Natural killer cell (primary cell): ENCODE data around the gene SEC14L5. TPM values are rescaled to one million over a fixed set of nuclear protein-coding genes. Genes with fewer than 3 reads are reported as not detected.

ENCODE experiments used
- ATAC-seq, 3 donors: fragments of 150-1000 bp in 2 of 3; fragments of 200-7000 bp in 1 of 3; cut with Tn5 transposase; 1 replicate in 1 of 3; 2 replicates in 2 of 3; pipeline ENCODE4 v1.10.0; 2021; ENCODE audit warnings: mild to moderate bottlenecking in 2 of 3, moderate library complexity in 2 of 3
- DNase-seq, 2 donors: peaks; one replicate each; pipeline versions ENCODE4 v3.0.0 to v3.0.0-alpha.2; 2013 to 2021; ENCODE audit warnings: mixed read lengths in 1 of 2
- H3K27ac ChIP-seq: one replicate; pipeline ENCODE4 v1.5.1; 2013; ENCODE audit warnings: mild to moderate bottlenecking, low read length
- H3K27me3 ChIP-seq: one replicate; pipeline ENCODE4 v1.6.1; 2013; ENCODE audit warnings: low read length; ENCODE audit not compliant: control insufficient read depth, insufficient read depth
- H3K36me3 ChIP-seq: one replicate; pipeline ENCODE4 v1.6.1; 2013; ENCODE audit warnings: low read length; ENCODE audit not compliant: control insufficient read depth, insufficient read depth
- H3K4me1 ChIP-seq: one replicate; pipeline ENCODE4 v1.6.1; 2013; ENCODE audit warnings: low read length; ENCODE audit not compliant: control insufficient read depth, insufficient read depth
- H3K4me3 ChIP-seq: one replicate; pipeline ENCODE4 v1.5.1; 2013; ENCODE audit warnings: low read length
- H3K9me3 ChIP-seq: one replicate; pipeline ENCODE4 v1.6.1; 2013; ENCODE audit warnings: low read length; ENCODE audit not compliant: control insufficient read depth, insufficient read depth
- H3K27ac Mint-ChIP-seq, 2 donors: one replicate each; pipeline ENCODE4 v1.8.0; 2022; ENCODE audit warnings: mild to moderate bottlenecking in 2 of 2, mixed read lengths in 2 of 2, moderate library complexity in 1 of 2
- H3K27me3 Mint-ChIP-seq, 2 donors: one replicate each; pipeline ENCODE4 v1.8.0; 2022; ENCODE audit warnings: low read depth in 2 of 2, mixed read lengths in 2 of 2
- H3K36me3 Mint-ChIP-seq: one replicate; pipeline ENCODE4 v1.8.0; 2022; ENCODE audit warnings: mixed read lengths
- H3K4me1 Mint-ChIP-seq, 2 donors: one replicate each; pipeline ENCODE4 v1.8.0; 2022; ENCODE audit warnings: mixed read lengths in 2 of 2
- H3K4me3 Mint-ChIP-seq: one replicate; pipeline ENCODE4 v1.8.0; 2022; ENCODE audit warnings: mild to moderate bottlenecking, moderate library complexity, mixed read lengths
- H3K9me3 Mint-ChIP-seq, 2 donors: one replicate each; pipeline ENCODE4 v1.8.0; 2022; ENCODE audit warnings: mixed read lengths in 2 of 2
- CTCF ChIP-seq: fragments of 200-600 bp; IDR thresholded peaks from one replicate; pipeline ENCODE4 v1.8.0; 2022; ENCODE audit warnings: antibody characterized with exemption
- WGBS: methylation state at CpG from one replicate; pipeline ENCODE4 v1.1.7; 2013; ENCODE audit warnings: missing lambda C conversion rate; ENCODE audit not compliant: insufficient coverage; 5-methylcytosine and 5-hydroxymethylcytosine counted together
- intact Hi-C: fragments of 100-400 bp; cut with micrococcal nuclease; formaldehyde crosslinking; loops from one replicate; pipeline ENCODE4 v1.14.2; 2022
- total RNA-seq, 4 donors: library from RNA; stranded (reverse); fragments of 120-200 nt in 1 of 4; gene quantifications; one replicate each; pipeline versions ENCODE4 v1.2.3 to v1.2.4, GENCODE V29; 2013 to 2022

Gene SEC14L5
- total RNA-seq, 3 donors from 2014 or later (not counting 1 experiment from before 2014, with no cell fraction given): 0.27 to 1.1 (median 0.93) TPM

- Mint-ChIP-seq H3K9me3 (no peaks in the 10 kb centered on the region), H3K4me1 (peaks cover 8 to 15% of the 10 kb centered on the region in 2 donors), H3K36me3 (no peaks in the 10 kb centered on the region), H3K4me3 (no peak overlapping the region), H3K27ac (no peak overlapping the region), H3K27me3 (no peaks in the 10 kb centered on the region)
- ATAC-seq: no peak
- Histone ChIP-seq H3K36me3 (peaks cover 8% of the 10 kb centered on the region), H3K4me3 (no peak overlapping the region), H3K9me3 (no peaks in the 10 kb centered on the region), H3K27ac (no peak overlapping the region), H3K4me1 (peaks cover 11% of the 10 kb centered on the region), H3K27me3 (no peaks in the 10 kb centered on the region)
- TF ChIP-seq CTCF: no peak
- DNase-seq: no peak
- 93% methylated on average over 18 of the region's 18 CpGs for WGBS
- intact Hi-C loops: no loop called here
Measured at GRCh38 chr16:5028950-5029475, 70.9 kb downstream of the SEC14L5 start.

- Mint-ChIP-seq H3K27me3 (no peaks in the 10 kb centered on the region), H3K27ac (no peak overlapping the region), H3K4me1 (peaks cover 14 to 20% of the 10 kb centered on the region in 2 donors), H3K9me3 (no peaks in the 10 kb centered on the region), H3K36me3 (no peaks in the 10 kb centered on the region), H3K4me3 (no peak overlapping the region)
- ATAC-seq (no peak), DNase-seq (no peak)
- Histone ChIP-seq H3K27me3 (no peaks in the 10 kb centered on the region), H3K4me1 (peaks cover 19% of the 10 kb centered on the region), H3K27ac (no peak overlapping the region), H3K36me3 (peaks cover 8% of the 10 kb centered on the region), H3K9me3 (no peaks in the 10 kb centered on the region), H3K4me3 (no peak overlapping the region)
- intact Hi-C loops: loop anchor here (10.0 kb wide), 1 partner anchor 64 kb away; the partner anchor contains the start of gene EEF2KMT
- whole genome bisulfite sequencing: 95% methylated on average over 12 of the region's 12 CpGs
- TF ChIP-seq CTCF: no peak
Measured at GRCh38 chr16:5030251-5030870, 72.2 kb downstream of the SEC14L5 start.

- Mint-ChIP-seq H3K36me3 (no peaks in the 10 kb centered on the region), H3K27me3 (no peaks in the 10 kb centered on the region), H3K4me1 (peaks cover 14 to 20% of the 10 kb centered on the region in 2 donors), H3K4me3 (peak overlapping the region; percentile 53), H3K9me3 (no peaks in the 10 kb centered on the region), H3K27ac (no peak overlapping the region)
- Histone ChIP-seq H3K4me1 (peaks cover 19% of the 10 kb centered on the region), H3K27ac (no peak overlapping the region), H3K36me3 (peaks cover 8% of the 10 kb centered on the region), H3K4me3 (no peak overlapping the region), H3K9me3 (no peaks in the 10 kb centered on the region), H3K27me3 (no peaks in the 10 kb centered on the region)
- ATAC-seq: no peak
- no peak for DNase-seq
- intact Hi-C loops: loop anchor here (10.0 kb wide), 1 partner anchor 63 kb away; the partner anchor contains the start of gene EEF2KMT
- TF ChIP-seq CTCF: no peak
- 91% methylated on average over 7 of the region's 7 CpGs for WGBS
Measured at GRCh38 chr16:5031601-5032000, 73.5 kb downstream of the SEC14L5 start.
